Gastrocnemius medialis (tissue), 4 donors: ENCODE results near the gene GNAQ.
"Not testable (repeated sequence)": the region's sequence is repeated elsewhere in the genome, so short reads cannot be mapped to it uniquely, and the experiment has no call there.

Experiments
- CTCF ChIP-seq, 5 experiments: fragments of 450-650 bp in 3 of 5; fragments of 200-600 bp in 2 of 5; sonication (generic) in 2 of 5; IDR thresholded peaks in 4 of 5; conservative IDR thresholded peaks in 1 of 5; 1 replicate in 4 of 5; 2 replicates in 1 of 5; pipeline ENCODE4 v1.5.1; 2016 to 2019; ENCODE audit warnings: antibody characterized with exemption in 5 of 5, mild to moderate bottlenecking in 3 of 5, moderate library complexity in 3 of 5
- POLR2A ChIP-seq, 2 donors: fragments of 450-650 bp; IDR thresholded peaks; one replicate each; pipeline ENCODE4 v1.6.1; 2017; ENCODE audit warnings: antibody characterized with exemption in 2 of 2, mild to moderate bottlenecking in 2 of 2, moderate library complexity in 2 of 2

- not testable (repeated sequence) for TF ChIP-seq CTCF (IDR thresholded peaks at IDR 0.05 in 4 of 5, conservative IDR thresholded peaks at IDR 0.05 in 1 of 5); POLR2A (IDR thresholded peaks at IDR 0.05)
Observed at GRCh38 chr9:77760919-77761318, 270.7 kb downstream of the GNAQ start.
